GM23338 (cell line): ENCODE results near the gene HAP1. TPM values are rescaled to one million over a fixed set of nuclear protein-coding genes. Genes with fewer than 3 reads are reported as not detected.

ENCODE experiments used
- ATAC-seq: fragments of 200-7000 bp; cut with Tn5 transposase; 3 replicates; pipeline ENCODE4 v1.9.1; 2020
- DNase-seq: peaks from one replicate; pipeline ENCODE4 v3.0.0-alpha.2; 2015; ENCODE audit warnings: low spot score
- H2AFZ ChIP-seq: fragments of 200-600 bp; sonication (generic); 2 replicates; pipeline ENCODE4 v1.8.0; 2016; ENCODE audit warnings: antibody characterized with exemption, mild to moderate bottlenecking, moderate library complexity
- H3F3A ChIP-seq: fragments of 200-600 bp; sonication (generic); replicated peaks from 2 replicates; pipeline ENCODE4 v1.8.0; 2017; ENCODE audit warnings: antibody characterized with exemption, mixed run types, low read depth
- H3K27ac ChIP-seq: fragments of 200-600 bp; sonication (generic); 2 replicates; pipeline ENCODE4 v1.6.1; 2016; ENCODE audit warnings: low read depth
- H3K27me3 ChIP-seq: fragments of 200-600 bp; sonication (generic); 2 replicates; pipeline ENCODE4 v1.8.0; 2016; ENCODE audit warnings: mild to moderate bottlenecking, mixed run types, moderate library complexity; ENCODE audit not compliant: insufficient read depth
- H3K36me3 ChIP-seq: fragments of 200-600 bp; sonication (generic); 2 replicates; pipeline ENCODE4 v1.8.0; 2016; ENCODE audit warnings: mild to moderate bottlenecking; ENCODE audit not compliant: insufficient read depth
- H3K4me1 ChIP-seq: fragments of 200-600 bp; sonication (generic); 2 replicates; pipeline ENCODE4 v1.8.0; 2016; ENCODE audit warnings: mild to moderate bottlenecking, moderate library complexity; ENCODE audit not compliant: insufficient read depth
- H3K4me2 ChIP-seq: fragments of 200-600 bp; sonication (generic); 2 replicates; pipeline ENCODE4 v1.7.1; 2017; ENCODE audit warnings: mixed run types
- H3K4me3 ChIP-seq: fragments of 200-600 bp; sonication (generic); 2 replicates; pipeline ENCODE4 v1.6.1; 2016; ENCODE audit warnings: mixed run types
- H3K79me2 ChIP-seq: fragments of 200-600 bp; sonication (generic); replicated peaks from 2 replicates; pipeline ENCODE4 v1.8.0; 2017; ENCODE audit warnings: mild to moderate bottlenecking; ENCODE audit not compliant: insufficient read depth
- H3K9me2 ChIP-seq: fragments of 200-600 bp; sonication (generic); 2 replicates; pipeline ENCODE4 v1.8.0; 2017; ENCODE audit not compliant: insufficient read depth
- H4K20me1 ChIP-seq: fragments of 200-600 bp; sonication (generic); replicated peaks from 2 replicates; pipeline ENCODE4 v1.8.0; 2017; ENCODE audit warnings: mild to moderate bottlenecking; ENCODE audit not compliant: insufficient read depth
- H3K27ac Mint-ChIP-seq: 2 replicates; pipeline ENCODE4 v1.8.0; 2020; ENCODE audit warnings: inconsistent platforms, mild to moderate bottlenecking, moderate library complexity, mixed read lengths
- H3K27me3 Mint-ChIP-seq: 3 replicates; pipeline ENCODE4 v1.8.0; 2022; ENCODE audit warnings: low read depth, mild to moderate bottlenecking, moderate library complexity, mixed read lengths, inconsistent platforms; ENCODE audit not compliant: insufficient read depth, poor library complexity
- H3K36me3 Mint-ChIP-seq: 3 replicates; pipeline ENCODE4 v1.8.0; 2021; ENCODE audit warnings: low read depth, mild to moderate bottlenecking, inconsistent platforms, moderate library complexity, mixed read lengths
- H3K4me1 Mint-ChIP-seq: 3 replicates; pipeline ENCODE4 v1.8.0; 2020; ENCODE audit warnings: mild to moderate bottlenecking, inconsistent platforms, mixed read lengths
- H3K4me3 Mint-ChIP-seq: 3 replicates; pipeline ENCODE4 v1.8.0; 2021; ENCODE audit warnings: moderate library complexity, mild to moderate bottlenecking, inconsistent platforms, mixed read lengths
- H3K9me3 Mint-ChIP-seq: 3 replicates; pipeline ENCODE4 v1.8.0; 2020; ENCODE audit warnings: moderate library complexity, mild to moderate bottlenecking, inconsistent platforms, mixed read lengths
- ETS1 ChIP-seq: IDR thresholded peaks from 2 replicates; pipeline ENCODE4 v1.6.1; 2016; ENCODE audit warnings: antibody characterized with exemption
- EZH2 ChIP-seq: fragments of 200-600 bp; sonication (generic); IDR thresholded peaks from one replicate; pipeline ENCODE4 v1.8.0; 2017; ENCODE audit warnings: antibody characterized with exemption, mild to moderate bottlenecking, low read depth; ENCODE audit not compliant: unreplicated experiment
- POLR2AphosphoS5 ChIP-seq: IDR thresholded peaks from 2 replicates; pipeline ENCODE4 v1.6.1; 2016; ENCODE audit warnings: antibody characterized with exemption, low read depth
- ZNF462 ChIP-seq: fragments of 250-450 bp; sonication (Bioruptor Pico); IDR thresholded peaks from 2 replicates; pipeline ENCODE4 v1.5.0; 2020; ENCODE audit warnings: mild to moderate bottlenecking, moderate library complexity
- polyA plus RNA-seq: library from polyadenylated mRNA; unstranded; fragments of >200 nt; fragmentation: Nextera tagmentation; extraction: Ambion mirVana; gene quantifications from 2 replicates; pipeline ENCODE4 v1.2.1, GENCODE V29; 2016
- total RNA-seq: library from RNA; depleted of rRNA; stranded (reverse); fragments of >200 nt; shearing (Covaris generic); gene quantifications from 2 replicates; pipeline ENCODE4 v1.2.3, GENCODE V29; 2014

The HAP1 gene
- total and polyA plus RNA-seq, 2 experiments from 2014 or later = 1.6 to 2.2 TPM

GRCh38 chr17:41733348-41734138 is 900 bp downstream of the HAP1 start:
- H3K27me3 Mint-ChIP-seq = peaks cover 62% of the 10 kb centered on the region
- H3K4me3 Mint-ChIP-seq = peak overlapping the region; percentile 81
- H3K36me3 Mint-ChIP-seq = no peaks in the 10 kb centered on the region; the same call in 2 of the 3 replicates
- H4K20me1 ChIP-seq = no peaks in the 10 kb centered on the region
- H3K9me3 Mint-ChIP-seq = no peaks in the 10 kb centered on the region
- H3K27ac ChIP-seq = no peak overlapping the region
- DNase-seq = no peak
- H3K4me1 Mint-ChIP-seq = peaks cover 21% of the 10 kb centered on the region
- peak overlapping the region; percentile 98 for H2AFZ ChIP-seq
- H3K79me2 ChIP-seq = no peaks in the 10 kb centered on the region
- no peaks in the 10 kb centered on the region for H3F3A ChIP-seq
- H3K27ac Mint-ChIP-seq = no peak overlapping the region
- H3K4me3 ChIP-seq = peak overlapping the region; percentile 84
- TF ChIP-seq POLR2AphosphoS5 (no peak), ETS1 (no peak), ZNF462 (no peak), EZH2 (peak; percentile 54)
- ATAC-seq = peak; percentile 7
- H3K4me2 ChIP-seq = peak overlapping the region; percentile 94
- no peaks in the 10 kb centered on the region for H3K9me2 ChIP-seq
- peaks cover 68% of the 10 kb centered on the region for H3K27me3 ChIP-seq
- no peaks in the 10 kb centered on the region for H3K36me3 ChIP-seq
- H3K4me1 ChIP-seq = peaks cover 14% of the 10 kb centered on the region
